HG03103 (cell line): ENCODE data around the gene SPOCK1.

ENCODE experiments used
- ATAC-seq: cut with Tn5 transposase; IDR thresholded peaks from one replicate; pipeline ENCODE4 v1.9.1; 2021; ENCODE audit warnings: low read depth; ENCODE audit not compliant: unreplicated experiment

Gene SPOCK1

GRCh38 chr5:137181667-137182066 is 317.5 kb downstream of the SPOCK1 start:
- no peak for ATAC-seq

GRCh38 chr5:137179203-137179602 is 319.9 kb downstream of the SPOCK1 start:
- no peak for ATAC-seq

DNA sequence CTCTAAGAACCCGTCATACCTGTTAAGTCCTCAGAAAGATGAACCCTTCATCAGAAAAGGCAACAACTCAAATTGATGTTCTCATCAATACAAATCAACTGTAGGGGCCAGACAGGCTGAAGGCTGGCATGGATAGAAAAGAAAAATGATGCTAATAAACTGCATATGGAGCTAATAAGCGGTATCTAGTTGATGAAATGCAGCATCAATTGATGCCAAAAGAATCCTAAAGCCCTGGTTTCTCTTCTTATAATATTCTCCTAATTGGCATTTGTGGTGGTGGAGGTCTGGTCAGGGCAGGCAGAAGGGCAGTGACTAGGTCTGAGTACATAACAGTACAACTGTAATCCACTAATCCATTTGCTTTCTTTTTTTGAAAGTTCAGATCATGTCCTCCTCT is 322.5 kb downstream of the SPOCK1 start:
- ATAC-seq, result no peak

DNA sequence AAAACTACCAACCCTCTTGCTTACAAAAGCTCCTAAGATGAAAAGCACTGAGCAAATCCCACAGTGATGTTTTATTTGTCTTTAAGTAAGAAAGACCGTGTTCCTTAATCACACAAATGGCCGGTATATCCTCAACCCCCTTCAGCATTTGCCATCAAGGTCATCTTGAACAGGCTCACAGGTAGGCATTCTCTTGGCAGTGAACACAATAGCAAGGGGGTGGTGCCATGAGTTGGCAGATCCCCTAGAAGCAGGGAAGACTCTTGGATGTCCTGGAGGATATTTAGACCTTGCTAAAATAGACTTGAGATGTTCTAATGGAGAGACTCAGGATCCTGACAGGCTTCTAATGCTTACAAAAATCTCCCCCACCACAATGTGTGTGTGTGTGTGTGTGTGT is 323.0 kb downstream of the SPOCK1 start:
- ATAC-seq, result no peak

- ATAC-seq, result no peak
These were observed 324.9 kb downstream of the SPOCK1 start for GRCh38 chr5:137174196-137174595.

DNA sequence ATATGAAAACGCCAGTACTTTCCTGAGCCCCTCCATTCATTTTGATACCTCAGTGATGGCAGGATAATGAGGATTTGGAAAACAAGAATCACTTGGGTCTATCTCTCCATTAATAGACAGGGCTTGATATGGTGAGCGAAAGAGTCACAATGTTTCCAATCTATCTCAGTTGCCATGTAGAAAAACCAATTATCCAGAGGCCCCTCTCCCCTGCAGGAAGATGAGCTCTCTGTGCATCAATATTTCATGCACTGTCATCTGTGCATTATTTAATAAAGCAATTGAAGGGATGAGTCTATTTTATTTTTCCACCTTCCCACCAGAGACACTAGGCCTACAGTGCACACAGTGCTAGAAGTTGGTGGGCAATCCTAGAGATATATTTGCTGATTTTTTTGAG is 326.9 kb downstream of the SPOCK1 start:
- ATAC-seq, result no peak

- ATAC-seq, result no peak
These were observed 331.9 kb downstream of the SPOCK1 start for GRCh38 chr5:137167187-137167586.

DNA sequence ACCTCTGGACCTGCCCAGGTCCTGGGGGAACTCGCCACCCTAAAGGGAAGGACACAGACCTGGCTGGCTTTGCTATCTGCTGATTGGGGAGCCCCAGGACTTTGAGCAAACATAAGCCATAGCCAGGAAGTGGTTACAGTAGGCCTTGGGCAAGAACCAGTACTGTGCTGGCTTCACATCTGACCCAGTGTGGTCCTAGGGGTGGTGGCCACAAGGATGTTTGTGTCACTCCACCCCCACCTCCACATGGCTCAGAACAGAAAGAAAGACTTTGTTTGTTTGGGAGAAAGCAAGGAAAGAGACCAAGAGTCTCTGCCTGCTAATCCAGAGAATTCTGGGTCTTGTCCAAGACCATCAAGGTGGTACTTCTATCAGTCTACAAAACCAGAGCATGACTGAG is 334.2 kb downstream of the SPOCK1 start:
- no peak for ATAC-seq

GRCh38 chr5:137164536-137164935 is 334.6 kb downstream of the SPOCK1 start:
- ATAC-seq, result no peak

GRCh38 chr5:137158691-137159090 is 340.4 kb downstream of the SPOCK1 start:
- no peak for ATAC-seq

- ATAC-seq, result no peak
These were observed 342.9 kb downstream of the SPOCK1 start for GRCh38 chr5:137156180-137156579.

DNA sequence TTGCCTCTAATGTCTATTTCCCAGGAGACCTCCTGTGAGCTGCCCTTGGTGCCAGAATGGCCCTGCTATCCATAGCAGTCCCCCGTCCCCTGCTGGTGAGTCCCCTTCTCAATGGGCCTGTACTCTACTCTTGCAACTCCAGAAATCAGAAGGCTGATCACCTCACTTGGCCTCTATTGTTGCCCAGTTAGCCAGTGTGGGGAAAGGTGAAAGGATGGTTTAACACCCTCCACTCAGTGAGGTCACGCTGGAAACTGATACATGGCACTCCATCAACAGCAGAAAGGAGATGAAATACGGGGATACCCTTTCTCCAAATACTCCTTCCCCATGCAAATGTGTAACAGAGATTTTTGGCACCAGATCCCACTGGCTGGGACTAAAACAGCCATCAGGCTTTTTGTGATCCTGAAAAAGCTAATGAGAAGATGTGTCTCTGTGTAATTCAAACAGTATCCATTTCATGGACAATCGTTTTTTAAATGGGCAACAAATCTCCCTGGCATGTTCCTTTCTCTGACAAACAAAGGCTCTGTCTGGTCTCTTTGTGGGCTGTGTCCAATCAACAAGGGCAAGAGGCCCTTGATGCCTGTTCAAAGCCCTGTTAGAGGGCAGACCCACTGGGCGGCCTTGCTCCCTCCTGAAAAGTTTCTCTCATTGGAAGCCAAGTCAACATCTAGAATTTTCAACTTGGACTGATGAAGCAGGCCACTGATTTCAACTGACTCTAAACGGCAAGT is 343.7 kb downstream of the SPOCK1 start:
- no peak for ATAC-seq

DNA sequence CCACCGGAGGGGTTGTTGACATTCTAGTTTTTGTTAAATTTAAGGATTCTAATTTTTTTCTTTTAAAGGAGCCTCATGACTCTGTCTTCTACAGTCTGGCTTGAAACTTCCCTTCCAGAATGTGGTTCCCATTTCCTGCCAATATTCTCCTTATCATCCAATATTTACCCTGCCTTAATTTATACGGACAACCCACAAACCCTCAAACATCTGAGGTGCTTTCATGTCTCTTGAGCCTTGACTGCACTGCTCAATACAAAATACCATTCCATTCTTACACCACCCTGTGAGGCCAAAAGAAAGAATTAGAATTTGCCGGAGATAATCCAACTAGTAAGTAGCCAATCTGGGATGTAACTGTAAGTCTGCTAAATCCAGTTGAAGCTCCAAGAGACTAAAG is 346.5 kb downstream of the SPOCK1 start:
- ATAC-seq, result no peak

DNA sequence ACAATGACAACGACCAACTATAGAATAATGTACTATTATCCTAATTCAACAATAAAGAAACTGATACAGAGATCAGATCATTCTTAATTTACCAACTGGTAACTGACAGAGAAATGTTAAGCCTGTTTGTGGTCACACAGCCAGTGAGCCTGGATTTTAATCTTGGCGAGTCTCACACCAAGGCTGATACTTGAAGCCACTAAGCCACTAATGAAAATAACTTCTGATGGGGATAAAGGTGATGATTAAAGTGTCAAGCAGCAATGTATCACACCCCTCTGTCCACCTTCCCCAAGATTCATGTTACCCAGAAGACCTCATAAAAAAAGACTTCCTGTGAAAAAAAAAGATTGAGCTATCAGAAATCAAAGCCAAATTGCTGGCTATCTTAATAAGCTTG is 350.5 kb downstream of the SPOCK1 start:
- ATAC-seq, result no peak

GRCh38 chr5:137148159-137148558 is 351.0 kb downstream of the SPOCK1 start:
- ATAC-seq, result no peak

DNA sequence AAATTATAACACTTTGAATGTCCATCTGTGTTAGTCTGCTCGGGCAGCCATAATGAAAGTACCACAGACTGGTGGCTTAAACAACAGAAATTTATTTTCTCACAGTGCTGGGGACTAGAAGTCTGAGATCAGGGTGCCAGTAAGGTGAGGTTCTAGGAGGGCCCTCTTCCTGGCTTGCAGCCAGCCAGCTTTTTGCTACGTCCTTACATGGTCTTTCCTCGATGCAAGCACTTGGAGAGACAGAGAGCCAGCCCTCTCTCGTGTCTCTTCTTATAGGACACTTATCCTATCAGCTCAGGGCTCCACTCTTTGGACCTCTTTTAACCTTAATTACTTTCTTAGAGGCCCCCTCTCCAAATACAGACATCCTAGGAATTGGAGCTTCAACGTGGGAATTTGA is 351.8 kb downstream of the SPOCK1 start:
- ATAC-seq, result no peak

DNA sequence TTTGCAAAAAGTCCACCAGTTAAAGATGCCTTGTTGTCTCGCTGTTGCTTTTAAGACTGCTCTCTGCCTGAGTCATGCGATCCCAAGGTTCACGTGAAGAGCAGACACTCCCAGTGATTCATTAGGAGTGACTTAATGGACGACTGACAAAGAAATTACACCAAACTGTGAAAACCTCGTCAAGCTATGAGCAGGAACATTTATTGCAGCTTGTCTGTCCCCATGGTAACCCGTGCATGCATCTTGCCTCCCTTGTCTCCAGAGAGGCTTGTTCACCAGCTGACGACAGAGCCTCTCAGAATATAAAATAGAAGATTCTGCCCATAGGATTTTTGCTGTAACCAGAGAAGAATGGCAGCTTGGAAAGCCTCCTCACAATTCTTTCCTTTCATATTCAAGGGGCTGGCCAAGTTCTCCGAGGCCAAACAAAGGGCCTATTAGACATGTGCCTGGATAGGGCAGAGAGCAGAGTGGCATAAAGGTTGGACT is 352.7 kb downstream of the SPOCK1 start:
- no peak for ATAC-seq

DNA sequence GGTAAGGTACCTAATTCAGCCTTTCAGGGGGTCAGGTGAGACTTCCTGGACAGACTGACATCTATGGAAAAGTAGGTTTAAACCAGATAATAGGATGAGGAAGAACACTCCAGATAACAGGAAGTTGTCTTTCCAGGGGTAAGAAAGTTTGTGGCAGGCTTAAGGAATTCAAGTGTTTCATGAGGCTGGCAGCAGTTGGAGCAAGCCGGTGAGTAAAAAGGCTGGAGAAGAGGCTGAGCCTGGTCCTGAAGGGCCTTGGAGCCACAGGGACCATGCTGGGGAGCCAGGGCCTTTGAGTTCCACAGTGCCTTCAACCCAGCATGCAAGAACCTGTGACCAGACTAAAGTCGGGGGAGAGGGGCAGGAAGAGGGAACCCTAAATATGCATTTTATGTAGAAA is 353.4 kb downstream of the SPOCK1 start:
- no peak for ATAC-seq

DNA sequence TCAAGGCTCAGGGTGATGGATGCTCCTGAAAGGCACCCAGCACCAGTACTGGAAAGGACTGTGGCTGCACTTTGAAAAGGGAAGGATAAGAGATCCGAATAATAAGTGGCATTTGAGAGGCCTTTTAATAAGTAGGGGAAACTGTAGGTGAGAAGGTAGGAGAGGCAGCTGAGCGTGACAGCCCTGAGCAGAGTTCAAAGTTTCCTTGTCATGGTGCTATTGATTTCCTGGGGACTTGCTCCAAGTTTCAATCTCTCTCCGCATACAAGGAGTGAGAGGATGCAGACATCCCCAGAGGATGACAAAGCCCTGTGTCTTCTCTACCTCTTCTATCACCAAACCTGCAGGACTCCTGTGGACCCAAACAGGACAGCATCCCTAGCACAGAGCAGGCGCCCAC is 354.5 kb downstream of the SPOCK1 start:
- no peak for ATAC-seq

- no peak for ATAC-seq
These were observed 356.1 kb downstream of the SPOCK1 start for GRCh38 chr5:137142764-137143605.

- no peak for ATAC-seq
These were observed 356.8 kb downstream of the SPOCK1 start for GRCh38 chr5:137142346-137142745.

- no peak for ATAC-seq
These were observed 357.3 kb downstream of the SPOCK1 start for GRCh38 chr5:137141779-137142178.
